ENCODE results near the gene CCDC8.
"Not testable (repeated sequence)": the region's sequence is repeated elsewhere in the genome, so short reads cannot be mapped to it uniquely, and the experiment has no call there.

Gene CCDC8

GRCh38 chr19:46397801-46398479, 15.4 kb downstream of the CCDC8 start:
- H3K36me3 ChIP-seq (ENCODE audit: control insufficient read depth in 1 of 2, insufficient read depth in 2 of 2, low read depth in 1 of 2, low read length in 2 of 2) = peaks cover 12 to 14% of the 10 kb centered on the region in 2 experiments
- not testable (repeated sequence) for H3K27me3 ChIP-seq (ENCODE audit: control insufficient read depth in 1 of 2, insufficient read depth in 1 of 2, low read length in 2 of 2); H4K91ac ChIP-seq (ENCODE audit: low read length); H2BK15ac ChIP-seq (ENCODE audit: low read depth, poor library complexity, severe bottlenecking); H3K27ac ChIP-seq (ENCODE audit: low read length, poor library complexity, severe bottlenecking); H3K4me3 ChIP-seq (ENCODE audit: insufficient read depth in 1 of 2, low read depth in 1 of 2, low read length in 2 of 2); H2BK5ac ChIP-seq (ENCODE audit: low read depth, low read length, poor library complexity, severe bottlenecking); H3K9me3 ChIP-seq (ENCODE audit: control insufficient read depth, low read length); DNase-seq; H3K9ac ChIP-seq (ENCODE audit: low read length); H3K18ac ChIP-seq (ENCODE audit: low read depth in 1 of 2, low read length in 2 of 2); H2AK5ac ChIP-seq (ENCODE audit: low read length, severe bottlenecking); H3K4ac ChIP-seq (ENCODE audit: low read depth in 1 of 2, low read length in 2 of 2); H3K14ac ChIP-seq (ENCODE audit: low read length in 2 of 2); H3K4me1 ChIP-seq (ENCODE audit: control insufficient read depth, insufficient read depth, low read depth, low read length); H2BK120ac ChIP-seq (ENCODE audit: low read depth, low read length); H3K4me2 ChIP-seq (ENCODE audit: low read length, poor library complexity, severe bottlenecking); H2BK12ac ChIP-seq (ENCODE audit: low read length in 2 of 2); H3K79me1 ChIP-seq (replicated peaks; ENCODE audit: low read length, poor library complexity, severe bottlenecking); H2AFZ ChIP-seq (ENCODE audit: low read depth, low read length); H4K8ac ChIP-seq (ENCODE audit: low read length); H3K23ac ChIP-seq (ENCODE audit: low read length in 2 of 2)
- WGBS = 97% methylated on average over 14 of the region's 14 CpGs

GRCh38 chr19:46394402-46394797, 19.0 kb downstream of the CCDC8 start:
- peak overlapping the region; percentile 51 to 64 for H2BK12ac ChIP-seq (ENCODE audit: low read length in 2 of 2)
- 96% methylated on average over 3 of the region's 5 CpGs for WGBS

GRCh38 chr19:46393456-46394401, 19.6 kb downstream of the CCDC8 start:
- no peak overlapping the region for H2BK15ac ChIP-seq (ENCODE audit: low read depth, poor library complexity, severe bottlenecking)
- H3K4ac ChIP-seq (ENCODE audit: low read depth in 1 of 2, low read length in 2 of 2) = peak overlapping the region in 1 of 2 experiments; percentile 75

More at GRCh38 chr19:46394402-46394797, 19.0 kb downstream of the CCDC8 start:
- Histone ChIP-seq H3K36me3 (ENCODE audit: control insufficient read depth in 1 of 2, insufficient read depth in 2 of 2, low read depth in 1 of 2, low read length in 2 of 2) (peaks cover 35 to 45% of the 10 kb centered on the region in 2 experiments), H3K9ac (ENCODE audit: low read length) (peak overlapping the region; percentile 48), H3K9me3 (ENCODE audit: control insufficient read depth, low read length) (peaks cover 5% of the 10 kb centered on the region), H3K79me1 (replicated peaks; ENCODE audit: low read length, poor library complexity, severe bottlenecking) (peaks cover 10% of the 10 kb centered on the region), H3K4me1 (ENCODE audit: control insufficient read depth, insufficient read depth, low read depth, low read length) (peaks cover 10% of the 10 kb centered on the region), H2BK15ac (ENCODE audit: low read depth, poor library complexity, severe bottlenecking) (no peak overlapping the region), H2AFZ (ENCODE audit: low read depth, low read length) (no peak overlapping the region), H3K18ac (ENCODE audit: low read depth in 1 of 2, low read length in 2 of 2) (peak overlapping the region in 1 of 2 experiments; percentile 84), H3K4ac (ENCODE audit: low read depth in 1 of 2, low read length in 2 of 2) (no peak overlapping the region), H3K14ac (ENCODE audit: low read length in 2 of 2) (no peak overlapping the region), H4K8ac (ENCODE audit: low read length) (no peak overlapping the region), H2BK5ac (ENCODE audit: low read depth, low read length, poor library complexity, severe bottlenecking) (no peak overlapping the region), H2BK120ac (ENCODE audit: low read depth, low read length) (no peak overlapping the region), H2AK5ac (ENCODE audit: low read length, severe bottlenecking) (no peak overlapping the region), H3K27ac (ENCODE audit: low read length, poor library complexity, severe bottlenecking) (no peak overlapping the region), H3K23ac (ENCODE audit: low read length in 2 of 2) (no peak overlapping the region), H3K4me3 (ENCODE audit: insufficient read depth in 1 of 2, low read depth in 1 of 2, low read length in 2 of 2) (no peak overlapping the region), H3K27me3 (ENCODE audit: control insufficient read depth in 1 of 2, insufficient read depth in 1 of 2, low read length in 2 of 2) (no peaks in the 10 kb centered on the region), H3K4me2 (ENCODE audit: low read length, poor library complexity, severe bottlenecking) (no peak overlapping the region), H4K91ac (ENCODE audit: low read length) (no peak overlapping the region)
- no peak for DNase-seq

GRCh38 chr19:46392837-46393236, 20.5 kb downstream of the CCDC8 start:
- Histone ChIP-seq H2AFZ (ENCODE audit: low read depth, low read length) (no peak overlapping the region), H3K79me1 (replicated peaks; ENCODE audit: low read length, poor library complexity, severe bottlenecking) (peaks cover 18% of the 10 kb centered on the region), H3K27ac (ENCODE audit: low read length, poor library complexity, severe bottlenecking) (no peak overlapping the region), H3K4ac (ENCODE audit: low read depth in 1 of 2, low read length in 2 of 2) (peak overlapping the region in 1 of 2 experiments; percentile 2), H3K4me3 (ENCODE audit: insufficient read depth in 1 of 2, low read depth in 1 of 2, low read length in 2 of 2) (peak overlapping the region in 1 of 2 experiments; percentile 59), H3K23ac (ENCODE audit: low read length in 2 of 2) (no peak overlapping the region), H3K18ac (ENCODE audit: low read depth in 1 of 2, low read length in 2 of 2) (peak overlapping the region; percentile 58 to 84), H2BK12ac (ENCODE audit: low read length in 2 of 2) (peak overlapping the region in 1 of 2 experiments; percentile 80), H3K14ac (ENCODE audit: low read length in 2 of 2) (no peak overlapping the region), H3K4me2 (ENCODE audit: low read length, poor library complexity, severe bottlenecking) (no peak overlapping the region), H2AK5ac (ENCODE audit: low read length, severe bottlenecking) (no peak overlapping the region), H3K9ac (ENCODE audit: low read length) (peak overlapping the region; percentile 72), H3K9me3 (ENCODE audit: control insufficient read depth, low read length) (peaks cover 7% of the 10 kb centered on the region), H3K36me3 (ENCODE audit: control insufficient read depth in 1 of 2, insufficient read depth in 2 of 2, low read depth in 1 of 2, low read length in 2 of 2) (peaks cover 51 to 60% of the 10 kb centered on the region in 2 experiments), H2BK120ac (ENCODE audit: low read depth, low read length) (peak overlapping the region; percentile 77), H4K91ac (ENCODE audit: low read length) (no peak overlapping the region), H2BK15ac (ENCODE audit: low read depth, poor library complexity, severe bottlenecking) (no peak overlapping the region), H2BK5ac (ENCODE audit: low read depth, low read length, poor library complexity, severe bottlenecking) (no peak overlapping the region), H3K4me1 (ENCODE audit: control insufficient read depth, insufficient read depth, low read depth, low read length) (peaks cover 10% of the 10 kb centered on the region), H4K8ac (ENCODE audit: low read length) (peak overlapping the region; percentile 93), H3K27me3 (ENCODE audit: control insufficient read depth in 1 of 2, insufficient read depth in 1 of 2, low read length in 2 of 2) (no peaks in the 10 kb centered on the region)
- DNase-seq = no peak
- 81% methylated on average over 3 of the region's 4 CpGs for WGBS

More at GRCh38 chr19:46393456-46394401, 19.6 kb downstream of the CCDC8 start:
- Histone ChIP-seq H3K4me3 (ENCODE audit: insufficient read depth in 1 of 2, low read depth in 1 of 2, low read length in 2 of 2) (no peak overlapping the region), H3K27ac (ENCODE audit: low read length, poor library complexity, severe bottlenecking) (no peak overlapping the region), H2AK5ac (ENCODE audit: low read length, severe bottlenecking) (no peak overlapping the region), H3K4me1 (ENCODE audit: control insufficient read depth, insufficient read depth, low read depth, low read length) (peaks cover 10% of the 10 kb centered on the region), H3K4me2 (ENCODE audit: low read length, poor library complexity, severe bottlenecking) (no peak overlapping the region), H2BK120ac (ENCODE audit: low read depth, low read length) (peak overlapping the region; percentile 77), H3K23ac (ENCODE audit: low read length in 2 of 2) (no peak overlapping the region), H2BK5ac (ENCODE audit: low read depth, low read length, poor library complexity, severe bottlenecking) (no peak overlapping the region), H3K18ac (ENCODE audit: low read depth in 1 of 2, low read length in 2 of 2) (peak overlapping the region in 1 of 2 experiments; percentile 84), H4K91ac (ENCODE audit: low read length) (peak overlapping the region; percentile 78), H4K8ac (ENCODE audit: low read length) (peak overlapping the region; percentile 63), H3K36me3 (ENCODE audit: control insufficient read depth in 1 of 2, insufficient read depth in 2 of 2, low read depth in 1 of 2, low read length in 2 of 2) (peaks cover 42 to 51% of the 10 kb centered on the region in 2 experiments), H3K9me3 (ENCODE audit: control insufficient read depth, low read length) (peaks cover 7% of the 10 kb centered on the region), H3K14ac (ENCODE audit: low read length in 2 of 2) (peak overlapping the region in 1 of 2 experiments; percentile 6), H3K9ac (ENCODE audit: low read length) (peak overlapping the region; percentile 72), H3K79me1 (replicated peaks; ENCODE audit: low read length, poor library complexity, severe bottlenecking) (peaks cover 10% of the 10 kb centered on the region), H2AFZ (ENCODE audit: low read depth, low read length) (no peak overlapping the region), H3K27me3 (ENCODE audit: control insufficient read depth in 1 of 2, insufficient read depth in 1 of 2, low read length in 2 of 2) (no peaks in the 10 kb centered on the region), H2BK12ac (ENCODE audit: low read length in 2 of 2) (peak overlapping the region; percentile 64 to 80)
- 87% methylated on average over 20 of the region's 21 CpGs for WGBS
- no peak for DNase-seq

All from mesenchymal stem cell (in vitro differentiated cells and primary cell).